HL-60 (cell line): Measurements from ENCODE around the gene PSMC3IP.

Source experiments
- DNase-seq, 2 experiments: peaks; one replicate each; pipeline ENCODE4 v3.0.0-alpha.2; 2010 to 2020; ENCODE audit warnings: low read depth in 1 of 2, low spot score in 1 of 2
- H3K27ac ChIP-seq: fragments of 250-450 bp; sonication (Bioruptor Pico); replicated peaks from 2 replicates; pipeline ENCODE4 v1.5.1; 2020; ENCODE audit warnings: mild to moderate bottlenecking, moderate library complexity
- H3K27me3 ChIP-seq: fragments of 250-450 bp; sonication (Bioruptor Pico); 2 replicates; pipeline ENCODE4 v1.5.1; 2021; ENCODE audit warnings: mild to moderate bottlenecking, moderate library complexity; ENCODE audit not compliant: insufficient read depth, poor library complexity, severe bottlenecking
- H3K4me3 ChIP-seq: replicated peaks from 2 replicates; pipeline ENCODE4 v1.5.1; 2011; ENCODE audit warnings: mild to moderate bottlenecking, control low read depth, low read length; ENCODE audit not compliant: insufficient read depth
- CTCF ChIP-seq: IDR thresholded peaks from one replicate; pipeline ENCODE4 v1.5.1; 2011; ENCODE audit warnings: low read length, control low read depth, inconsistent platforms; ENCODE audit not compliant: insufficient read depth
- GABPA ChIP-seq: IDR thresholded peaks from 2 replicates; pipeline ENCODE4 v1.6.1; 2012; ENCODE audit warnings: low read depth
- POLR2AphosphoS5 ChIP-seq: IDR thresholded peaks from 2 replicates; pipeline ENCODE4 v1.6.1; 2012; ENCODE audit warnings: low read depth
- REST ChIP-seq: IDR thresholded peaks from 2 replicates; pipeline ENCODE4 v1.6.1; 2012; ENCODE audit warnings: low read depth; ENCODE audit not compliant: insufficient replicate concordance
- SPI1 ChIP-seq: IDR thresholded peaks from 2 replicates; pipeline ENCODE4 v1.6.1; 2012; ENCODE audit warnings: low read depth, mild to moderate bottlenecking, borderline replicate concordance

Gene PSMC3IP

DNA sequence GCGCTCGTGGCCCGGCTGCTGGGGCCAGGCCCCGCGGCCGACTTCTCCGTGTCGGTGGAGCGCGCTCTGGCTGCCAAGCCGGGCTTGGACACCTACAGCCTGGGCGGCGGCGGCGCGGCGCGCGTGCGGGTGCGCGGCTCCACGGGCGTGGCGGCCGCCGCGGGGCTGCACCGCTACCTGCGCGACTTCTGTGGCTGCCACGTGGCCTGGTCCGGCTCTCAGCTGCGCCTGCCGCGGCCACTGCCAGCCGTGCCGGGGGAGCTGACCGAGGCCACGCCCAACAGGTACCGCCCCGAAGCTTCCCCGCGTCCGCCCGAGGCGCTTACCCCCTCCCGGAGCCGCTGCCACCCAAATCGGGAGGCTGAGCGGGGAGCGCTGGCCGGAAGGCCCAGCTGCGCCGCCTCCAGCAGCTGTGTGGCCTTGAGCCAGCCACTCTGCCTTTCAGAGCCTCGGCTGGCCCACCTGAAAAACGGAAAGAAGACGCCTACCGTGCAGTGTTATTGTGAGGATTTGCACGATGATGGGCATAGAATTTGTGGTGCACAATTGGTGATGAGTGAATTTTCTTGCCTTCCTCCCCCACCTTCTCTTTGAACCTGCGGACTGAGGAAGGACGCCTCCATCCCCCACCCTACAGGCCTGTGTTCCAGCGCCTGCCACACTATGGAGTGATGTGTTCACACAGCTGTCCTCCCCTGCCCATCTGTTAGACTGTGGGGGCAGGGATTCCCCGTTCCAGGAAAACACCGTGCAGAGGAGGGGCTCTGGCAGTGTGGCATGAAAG lies 41.0 kb downstream of the PSMC3IP start:
- peak overlapping the region; percentile 71 for H3K27ac ChIP-seq
- peak; percentile 85 to 87 for DNase-seq
- no peaks in the 10 kb centered on the region for H3K27me3 ChIP-seq
- peak overlapping the region; percentile 74 for H3K4me3 ChIP-seq
- TF ChIP-seq POLR2AphosphoS5, result no peak; the same call in none of the 2 replicates
- no peak for TF ChIP-seq REST
- TF ChIP-seq GABPA, result no peak; the same call in 1 of the 2 replicates
- TF ChIP-seq CTCF, result no peak
- TF ChIP-seq SPI1, result no peak

DNA sequence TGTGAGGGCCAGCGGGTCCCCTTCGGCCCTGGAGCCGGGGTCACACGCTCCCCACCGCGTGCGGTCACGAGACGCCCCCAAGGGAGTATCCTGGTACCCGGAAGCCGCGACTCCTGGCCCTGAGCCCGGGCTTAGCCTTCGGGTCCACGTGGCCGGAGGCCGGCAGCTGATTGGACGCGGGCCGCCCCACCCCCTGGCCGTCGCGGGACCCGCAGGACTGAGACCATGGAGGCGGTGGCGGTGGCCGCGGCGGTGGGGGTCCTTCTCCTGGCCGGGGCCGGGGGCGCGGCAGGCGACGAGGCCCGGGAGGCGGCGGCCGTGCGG lies 41.5 kb downstream of the PSMC3IP start, which contains the start of gene NAGLU:
TSS of gene NAGLU (plus strand) at position 194 of the 324 bp plus-strand sequence. CDS start at position 226, 32 bp downstream.
- DNase-seq, result peak; percentile 88 to 93
- Histone ChIP-seq H3K27me3 (no peaks in the 10 kb centered on the region), H3K27ac (peak within 1 kb of the TSS; percentile 71), H3K4me3 (peak within 1 kb of the TSS; percentile 74)
- peak; percentile 23 for TF ChIP-seq REST
- TF ChIP-seq POLR2AphosphoS5, result peak; percentile 51
- TF ChIP-seq SPI1, result no peak

DNA sequence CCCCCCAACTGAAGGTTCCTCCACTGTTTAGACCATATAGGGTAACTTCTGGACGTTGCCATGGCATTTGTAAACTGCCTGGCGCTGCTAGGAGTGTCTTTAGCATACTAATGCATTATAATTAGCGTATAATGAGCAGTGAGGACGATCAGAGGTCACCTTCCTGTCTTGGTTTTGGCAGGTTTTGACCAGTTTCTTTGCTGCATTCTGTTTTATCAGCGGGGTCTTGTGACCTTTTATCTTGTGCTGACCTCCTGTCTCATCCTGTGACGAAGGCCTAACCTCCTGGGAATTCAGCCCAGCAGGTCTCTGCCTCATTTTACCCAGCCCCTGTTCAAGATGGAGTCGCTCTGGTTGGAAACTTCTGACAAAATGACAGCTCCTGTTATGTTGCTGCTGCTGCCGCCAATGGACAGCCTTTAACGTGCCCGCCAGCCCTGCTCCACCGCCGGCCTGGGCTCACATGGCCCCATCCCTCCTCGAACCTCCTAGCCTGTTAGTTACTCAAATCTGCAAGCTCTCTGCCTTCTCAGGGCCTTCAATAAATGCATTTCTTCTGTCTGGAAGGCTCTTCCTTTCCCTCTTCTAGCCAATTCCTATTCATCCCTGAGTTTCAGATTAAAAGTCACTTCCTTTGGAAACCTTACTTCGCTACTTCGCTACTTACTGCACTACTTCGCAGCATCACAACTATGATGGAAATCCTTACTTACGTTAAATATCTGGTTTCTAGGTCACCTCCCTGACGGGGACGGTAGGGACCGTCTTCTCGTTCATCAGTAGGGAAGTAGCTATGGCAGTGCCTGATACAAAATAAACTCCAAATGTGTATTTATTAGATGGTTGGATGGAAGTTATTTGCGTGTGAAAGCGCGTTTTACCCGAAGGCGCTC lies 42.1 kb downstream of the PSMC3IP start:
- no peak for TF ChIP-seq REST
- TF ChIP-seq SPI1, result peak; percentile 25; the same call in 1 of the 2 replicates
- TF ChIP-seq POLR2AphosphoS5, result no peak; the same call in 1 of the 2 replicates
- no peaks in the 10 kb centered on the region for H3K27me3 ChIP-seq
- no peak for DNase-seq
- peak overlapping the region; percentile 74 for H3K4me3 ChIP-seq
- peak overlapping the region; percentile 64 for H3K27ac ChIP-seq
